Measurements from ENCODE around the gene MRGPRF.

MRGPRF gene

GRCh38 chr11:69041516-69041915 is 28.5 kb upstream of the MRGPRF start:
- no peaks in the 10 kb centered on the region for H3K9me3 ChIP-seq (ENCODE audit: insufficient read depth, low read depth, low read length)
- no peaks in the 10 kb centered on the region for H3K79me2 ChIP-seq (ENCODE audit: insufficient read depth, low read length)
- H3K4me2 ChIP-seq (ENCODE audit: low read depth, low read length, poor library complexity, severe bottlenecking) = no peak overlapping the region
- H4K20me1 ChIP-seq (ENCODE audit: insufficient read depth, low read length, poor library complexity, severe bottlenecking) = no peaks in the 10 kb centered on the region
- no peaks in the 10 kb centered on the region for H3K4me1 ChIP-seq (ENCODE audit: insufficient read depth, low read length, poor library complexity, severe bottlenecking)
- no peaks in the 10 kb centered on the region for H3F3A ChIP-seq (ENCODE audit: low read depth)
- no peaks in the 10 kb centered on the region for H3K9me2 ChIP-seq (replicated peaks; ENCODE audit: low read depth, low read length)
- H3K4me3 ChIP-seq (ENCODE audit: low read length, poor library complexity, severe bottlenecking) = no peak overlapping the region
- H3K9ac ChIP-seq (ENCODE audit: low read depth, low read length, poor library complexity, severe bottlenecking) = no peak overlapping the region
- H3K27me3 ChIP-seq (ENCODE audit: insufficient read depth, low read length, poor library complexity, severe bottlenecking) = no peaks in the 10 kb centered on the region
- H2AFZ ChIP-seq (ENCODE audit: low read length) = no peak overlapping the region
- TF ChIP-seq CTCF (conservative IDR thresholded peaks at IDR 0.05; ENCODE audit: low read length) = no peak
- no peak for TF ChIP-seq EZH2phosphoT487 (IDR thresholded peaks at IDR 0.05; ENCODE audit: borderline replicate concordance)
- no peaks in the 10 kb centered on the region for H3K36me3 ChIP-seq (ENCODE audit: insufficient read depth, low read length)

- no peaks in the 10 kb centered on the region for H3K36me3 ChIP-seq (ENCODE audit: insufficient read depth, low read length)
- no peaks in the 10 kb centered on the region for H3K79me2 ChIP-seq (ENCODE audit: insufficient read depth, low read length)
- no peak overlapping the region for H3K9ac ChIP-seq (ENCODE audit: low read depth, low read length, poor library complexity, severe bottlenecking)
- no peak for TF ChIP-seq EZH2phosphoT487 (IDR thresholded peaks at IDR 0.05; ENCODE audit: borderline replicate concordance)
- TF ChIP-seq CTCF (conservative IDR thresholded peaks at IDR 0.05; ENCODE audit: low read length) = no peak
- H3K27me3 ChIP-seq (ENCODE audit: insufficient read depth, low read length, poor library complexity, severe bottlenecking) = no peaks in the 10 kb centered on the region
- no peak overlapping the region for H2AFZ ChIP-seq (ENCODE audit: low read length)
- no peaks in the 10 kb centered on the region for H4K20me1 ChIP-seq (ENCODE audit: insufficient read depth, low read length, poor library complexity, severe bottlenecking)
- H3K9me3 ChIP-seq (ENCODE audit: insufficient read depth, low read depth, low read length) = no peaks in the 10 kb centered on the region
- no peak overlapping the region for H3K4me2 ChIP-seq (ENCODE audit: low read depth, low read length, poor library complexity, severe bottlenecking)
- no peaks in the 10 kb centered on the region for H3K4me1 ChIP-seq (ENCODE audit: insufficient read depth, low read length, poor library complexity, severe bottlenecking)
- no peaks in the 10 kb centered on the region for H3K9me2 ChIP-seq (replicated peaks; ENCODE audit: low read depth, low read length)
- no peak overlapping the region for H3K4me3 ChIP-seq (ENCODE audit: low read length, poor library complexity, severe bottlenecking)
- H3F3A ChIP-seq (ENCODE audit: low read depth) = no peaks in the 10 kb centered on the region
Measured at GRCh38 chr11:69040581-69041260, 27.7 kb upstream of the MRGPRF start.

- no peaks in the 10 kb centered on the region for H3K36me3 ChIP-seq (ENCODE audit: insufficient read depth, low read length)
Measured at GRCh38 chr11:69040051-69040450, 27.0 kb upstream of the MRGPRF start.

More at GRCh38 chr11:69040051-69040450, 27.0 kb upstream of the MRGPRF start:
- no peaks in the 10 kb centered on the region for H3K4me1 ChIP-seq (ENCODE audit: insufficient read depth, low read length, poor library complexity, severe bottlenecking)
- H3F3A ChIP-seq (ENCODE audit: low read depth) = no peaks in the 10 kb centered on the region
- H3K4me3 ChIP-seq (ENCODE audit: low read length, poor library complexity, severe bottlenecking) = no peak overlapping the region
- no peak overlapping the region for H3K9ac ChIP-seq (ENCODE audit: low read depth, low read length, poor library complexity, severe bottlenecking)
- no peak overlapping the region for H3K4me2 ChIP-seq (ENCODE audit: low read depth, low read length, poor library complexity, severe bottlenecking)
- H3K9me2 ChIP-seq (replicated peaks; ENCODE audit: low read depth, low read length) = no peaks in the 10 kb centered on the region
- no peaks in the 10 kb centered on the region for H3K9me3 ChIP-seq (ENCODE audit: insufficient read depth, low read depth, low read length)
- H3K27me3 ChIP-seq (ENCODE audit: insufficient read depth, low read length, poor library complexity, severe bottlenecking) = no peaks in the 10 kb centered on the region
- TF ChIP-seq EZH2phosphoT487 (IDR thresholded peaks at IDR 0.05; ENCODE audit: borderline replicate concordance) = no peak
- TF ChIP-seq CTCF (conservative IDR thresholded peaks at IDR 0.05; ENCODE audit: low read length) = no peak
- H2AFZ ChIP-seq (ENCODE audit: low read length) = no peak overlapping the region
- H3K79me2 ChIP-seq (ENCODE audit: insufficient read depth, low read length) = no peaks in the 10 kb centered on the region
- H4K20me1 ChIP-seq (ENCODE audit: insufficient read depth, low read length, poor library complexity, severe bottlenecking) = no peaks in the 10 kb centered on the region

Data from Loucy (cell line).